ENCODE results near the gene KMT5B.

- no peak for TF ChIP-seq POLR2A (IDR thresholded peaks at IDR 0.05)
- no peak for TF ChIP-seq CTCF (IDR thresholded peaks at IDR 0.05)
Measured at GRCh38 chr11:68160100-68160695, 52.9 kb downstream of the KMT5B start.

All from body of pancreas (tissue), 4 donors.